Measurements from ENCODE around the gene CHST11. TPM values are rescaled to one million over a fixed set of nuclear protein-coding genes. Genes with fewer than 3 reads are reported as not detected.
"Not testable (repeated sequence)": the region's sequence is repeated elsewhere in the genome, so short reads cannot be mapped to it uniquely, and the experiment has no call there.

Gene CHST11
- total RNA-seq, 2 donors from 2014 or later, result 7.8 to 11.9 TPM

GRCh38 chr12:104610513-104611235 is 153.9 kb downstream of the CHST11 start:
- no peak for DNase-seq (ENCODE audit: low spot score)
- H3K4me3 ChIP-seq, result no peak overlapping the region
- H3K27ac ChIP-seq, result no peak overlapping the region
- TF ChIP-seq CTCF (IDR thresholded peaks at IDR 0.05), result no peak
- H3K36me3 ChIP-seq, result no peaks in the 10 kb centered on the region
- peaks cover 0 to 22% of the 10 kb centered on the region in 2 donors for H3K4me1 ChIP-seq
- no peaks in the 10 kb centered on the region for H3K27me3 ChIP-seq
- no peaks in the 10 kb centered on the region for H3K9me3 ChIP-seq

GRCh38 chr12:104611671-104612070 is 154.9 kb downstream of the CHST11 start:
- no peak for TF ChIP-seq CTCF (IDR thresholded peaks at IDR 0.05)
- Histone ChIP-seq H3K36me3 (no peaks in the 10 kb centered on the region), H3K4me3 (no peak overlapping the region), H3K27ac (no peak overlapping the region), H3K4me1 (peaks cover 0 to 23% of the 10 kb centered on the region in 2 donors), H3K27me3 (no peaks in the 10 kb centered on the region), H3K9me3 (no peaks in the 10 kb centered on the region)
- no peak for DNase-seq (ENCODE audit: low spot score)

GRCh38 chr12:104613372-104613771 is 156.6 kb downstream of the CHST11 start:
- not testable (repeated sequence) for H3K27me3 ChIP-seq; H3K27ac ChIP-seq; H3K4me3 ChIP-seq; DNase-seq (ENCODE audit: low spot score); H3K36me3 ChIP-seq; H3K9me3 ChIP-seq
- H3K4me1 ChIP-seq, result peaks cover 0 to 23% of the 10 kb centered on the region in 2 donors

GRCh38 chr12:104615048-104615561 is 158.4 kb downstream of the CHST11 start:
- no peaks in the 10 kb centered on the region for H3K27me3 ChIP-seq
- no peak for TF ChIP-seq CTCF (IDR thresholded peaks at IDR 0.05)
- H3K4me1 ChIP-seq, result peaks cover 0 to 37% of the 10 kb centered on the region in 2 donors
- no peaks in the 10 kb centered on the region for H3K36me3 ChIP-seq
- H3K4me3 ChIP-seq, result no peak overlapping the region
- peak overlapping the region; percentile 6 to 60 for H3K27ac ChIP-seq
- DNase-seq (ENCODE audit: low spot score), result peak; percentile 79
- H3K9me3 ChIP-seq, result no peaks in the 10 kb centered on the region

- peaks cover 0 to 40% of the 10 kb centered on the region in 2 donors for H3K4me1 ChIP-seq
- no peak for DNase-seq (ENCODE audit: low spot score)
- no peaks in the 10 kb centered on the region for H3K27me3 ChIP-seq
- no peak overlapping the region for H3K27ac ChIP-seq
- H3K9me3 ChIP-seq, result no peaks in the 10 kb centered on the region
- H3K36me3 ChIP-seq, result no peaks in the 10 kb centered on the region
- no peak overlapping the region for H3K4me3 ChIP-seq
- TF ChIP-seq CTCF (IDR thresholded peaks at IDR 0.05), result no peak
Measured at GRCh38 chr12:104618691-104619090, 161.9 kb downstream of the CHST11 start.

- DNase-seq (ENCODE audit: low spot score), result no peak
- H3K27ac ChIP-seq, result no peak overlapping the region
- peaks cover 0 to 40% of the 10 kb centered on the region in 2 donors for H3K4me1 ChIP-seq
- H3K27me3 ChIP-seq, result no peaks in the 10 kb centered on the region
- no peak for TF ChIP-seq CTCF (IDR thresholded peaks at IDR 0.05)
- no peak overlapping the region for H3K4me3 ChIP-seq
- H3K36me3 ChIP-seq, result no peaks in the 10 kb centered on the region
- no peaks in the 10 kb centered on the region for H3K9me3 ChIP-seq
Measured at GRCh38 chr12:104619305-104619704, 162.6 kb downstream of the CHST11 start.

All from right atrium auricular region (tissue), 2 donors.